Activated naive CD4-positive, alpha-beta T cell treated with Interleukin-2 at 50 U/mL for 16 hours (primary cell): Measurements from ENCODE around the gene RNF115.
"Not testable (repeated sequence)": the region's sequence is repeated elsewhere in the genome, so short reads cannot be mapped to it uniquely, and the experiment has no call there.

Experiments used
- DNase-seq: peaks from one replicate; pipeline ENCODE4 v3.0.0-alpha.2; 2020

RNF115 gene

GRCh38 chr1:145826030-145826429, 2.1 kb upstream of the RNF115 start:
- DNase-seq: no peak

- DNase-seq: no peak
Measured at GRCh38 chr1:145824499-145824842, 576 bp upstream of the RNF115 start.

GRCh38 chr1:145822779-145823331, 1.0 kb downstream of the RNF115 start:
- not testable (repeated sequence) for DNase-seq

- not testable (repeated sequence) for DNase-seq
Measured at GRCh38 chr1:145818095-145818494, 5.8 kb downstream of the RNF115 start.

- DNase-seq: not testable (repeated sequence)
Measured at GRCh38 chr1:145812977-145813810, 10.7 kb downstream of the RNF115 start.

GRCh38 chr1:145806844-145807243, 17.1 kb downstream of the RNF115 start:
- no peak for DNase-seq

GRCh38 chr1:145806408-145806807, 17.5 kb downstream of the RNF115 start:
- no peak for DNase-seq

GRCh38 chr1:145805057-145805456, 18.8 kb downstream of the RNF115 start:
- DNase-seq: no peak

GRCh38 chr1:145804235-145805045, 19.5 kb downstream of the RNF115 start:
- no peak for DNase-seq

GRCh38 chr1:145799806-145800205, 24.1 kb downstream of the RNF115 start:
- no peak for DNase-seq

GRCh38 chr1:145796753-145797152, 27.1 kb downstream of the RNF115 start:
- DNase-seq: no peak

- DNase-seq: no peak
Measured at GRCh38 chr1:145795257-145795881, 28.5 kb downstream of the RNF115 start.

GRCh38 chr1:145792484-145792883, 31.4 kb downstream of the RNF115 start:
- no peak for DNase-seq

GRCh38 chr1:145791860-145792259, 32.0 kb downstream of the RNF115 start:
- not testable (repeated sequence) for DNase-seq

GRCh38 chr1:145788580-145788979, 35.3 kb downstream of the RNF115 start:
- no peak for DNase-seq

- no peak for DNase-seq
Measured at GRCh38 chr1:145786271-145786670, 37.6 kb downstream of the RNF115 start.

GRCh38 chr1:145785547-145785946, 38.3 kb downstream of the RNF115 start:
- no peak for DNase-seq

- no peak for DNase-seq
Measured at GRCh38 chr1:145784409-145784808, 39.5 kb downstream of the RNF115 start.

GRCh38 chr1:145782272-145783099, 41.4 kb downstream of the RNF115 start:
- DNase-seq: no peak

GRCh38 chr1:145778146-145778540, 45.8 kb downstream of the RNF115 start:
- no peak for DNase-seq

GRCh38 chr1:145777357-145778145, 46.3 kb downstream of the RNF115 start:
- DNase-seq: no peak

GRCh38 chr1:145773423-145773822, 50.5 kb downstream of the RNF115 start:
- no peak for DNase-seq
